GM12878 (cell line): ENCODE data around the gene PIAS1. TPM values are rescaled to one million over a fixed set of nuclear protein-coding genes. Genes with fewer than 3 reads are reported as not detected.
"Not testable (repeated sequence)": the region's sequence is repeated elsewhere in the genome, so short reads cannot be mapped to it uniquely, and the experiment has no call there.

ENCODE experiments used
- ATAC-seq: fragments of 200-7000 bp; cut with Tn5 transposase; 3 replicates; pipeline ENCODE4 v1.9.1; 2020; ENCODE audit warnings: mild to moderate bottlenecking, moderate library complexity
- BruUV-seq: library from RNA; stranded (reverse); fragments of 400-500 nt; replicated peaks from 2 replicates; lab custom pipeline; 2021; lab: Mats Ljungman, UMichigan
- CTCF ChIA-PET: fragments of 300-600 bp; sonication (Branson Sonifier 250); formaldehyde crosslinking; extraction: SDS; loops from one replicate; lab custom pipeline; 2021; ENCODE audit warnings: inconsistent platforms; lab: Yijun Ruan, JAX
- POLR2A ChIA-PET: fragments of 350-600 bp; formaldehyde crosslinking; extraction: SDS; loops from one replicate; lab custom pipeline; 2021; ENCODE audit warnings: inconsistent platforms; lab: Charles Lee
- RAD21 ChIA-PET: fragments of 300-600 bp; sonication (Branson Sonifier 250); formaldehyde crosslinking; loops from one replicate; lab custom pipeline; 2023; ENCODE audit warnings: antibody characterized with exemption; ENCODE audit not compliant: unreplicated experiment; lab: Charles Lee
- SMC1A ChIA-PET: fragments of 300-600 bp; sonication (Branson Sonifier 250); formaldehyde crosslinking; loops from one replicate; lab custom pipeline; 2023; ENCODE audit not compliant: unreplicated experiment, uncharacterized antibody; lab: Charles Lee
- DNase-seq: peaks from one replicate; pipeline ENCODE4 v3.0.0-alpha.2; 2011; ENCODE audit warnings: low read depth, low spot score
- FAIRE-seq: peaks from 3 replicates; lab custom pipeline; 2011; peaks lifted over from hg19 to GRCh38; lab: Jason Lieb, UNC
- H2AFZ ChIP-seq: 2 replicates; pipeline ENCODE4 v1.6.0; 2011; ENCODE audit warnings: low read depth, low read length, control low read depth; ENCODE audit not compliant: control insufficient read depth
- H3K27ac ChIP-seq: 2 replicates; pipeline ENCODE4 v1.5.1; 2011; ENCODE audit warnings: control low read depth; ENCODE audit not compliant: control insufficient read depth, insufficient read depth
- H3K27me3 ChIP-seq, 2 experiments: replicated peaks in 1 of 2; 2 replicates each; pipeline versions ENCODE4 v1.6.0 to v1.6.1; 2011; ENCODE audit warnings: low read length in 1 of 2; ENCODE audit not compliant: control insufficient read depth in 2 of 2, insufficient read depth in 2 of 2
- H3K36me3 ChIP-seq, 2 experiments: 2 replicates each; pipeline ENCODE4 v1.5.1; 2011; ENCODE audit warnings: low read length in 1 of 2; ENCODE audit not compliant: control insufficient read depth in 2 of 2, insufficient read depth in 2 of 2
- H3K4me1 ChIP-seq: 2 replicates; pipeline ENCODE4 v1.6.1; 2011; ENCODE audit warnings: mild to moderate bottlenecking, low read length, moderate library complexity, mixed read lengths; ENCODE audit not compliant: control insufficient read depth, insufficient read depth
- H3K4me2 ChIP-seq: 2 replicates; pipeline ENCODE4 v1.6.0; 2011; ENCODE audit warnings: control low read depth; ENCODE audit not compliant: control insufficient read depth, insufficient read depth
- H3K4me3 ChIP-seq: fragments of 200-600 bp; sonication (generic); 2 replicates; pipeline ENCODE4 v1.5.1; 2016
- H3K79me2 ChIP-seq: 2 replicates; pipeline ENCODE4 v1.6.0; 2011; ENCODE audit warnings: low read length; ENCODE audit not compliant: control insufficient read depth, insufficient read depth
- H3K9ac ChIP-seq: 2 replicates; pipeline ENCODE4 v1.8.0; 2011; ENCODE audit warnings: low read length, control low read depth, mixed read lengths; ENCODE audit not compliant: control insufficient read depth, insufficient read depth
- H3K9me3 ChIP-seq: replicated peaks from 3 replicates; pipeline ENCODE4 v1.5.1; 2011; ENCODE audit warnings: mild to moderate bottlenecking, low read length; ENCODE audit not compliant: control insufficient read depth, insufficient read depth
- H4K20me1 ChIP-seq: 2 replicates; pipeline ENCODE4 v1.6.0; 2011; ENCODE audit not compliant: control insufficient read depth, insufficient read depth
- BHLHE40 ChIP-seq, 2 experiments: fragments of 450-650 bp in 1 of 2; IDR thresholded peaks; 2 replicates each; pipeline ENCODE4 v1.6.1; 2011 to 2017; ENCODE audit warnings: low read depth in 2 of 2, borderline replicate concordance in 1 of 2, improper control_type of control experiment in 1 of 2, low read length in 1 of 2, mild to moderate bottlenecking in 1 of 2
- BRCA1 ChIP-seq: IDR thresholded peaks from 2 replicates; pipeline ENCODE4 v1.6.1; 2011; ENCODE audit warnings: low read depth, low read length, improper control_type of control experiment
- E2F4 ChIP-seq: IDR thresholded peaks from 2 replicates; pipeline ENCODE4 v1.6.1; 2012; ENCODE audit warnings: low read depth, low read length, improper control_type of control experiment
- EGR1 ChIP-seq, 2 experiments: IDR thresholded peaks; 1 replicate in 1 of 2; 2 replicates in 1 of 2; pipeline ENCODE4 v1.6.1; 2011 to 2012; ENCODE audit warnings: low read depth in 2 of 2, low read length in 2 of 2, borderline replicate concordance in 1 of 2, mild to moderate bottlenecking in 1 of 2, moderate library complexity in 1 of 2
- FOS ChIP-seq: IDR thresholded peaks from 3 replicates; pipeline ENCODE4 v1.6.1; 2011; ENCODE audit warnings: borderline replicate concordance; ENCODE audit not compliant: insufficient read length; ENCODE audit errors: extremely low read depth
- GATAD2B ChIP-seq: fragments of 450-650 bp; conservative IDR thresholded peaks from 2 replicates; pipeline ENCODE4 v1.6.1; 2017; ENCODE audit warnings: low read depth, mild to moderate bottlenecking, moderate library complexity
- HDGF ChIP-seq: fragments of 450-650 bp; IDR thresholded peaks from 2 replicates; pipeline ENCODE4 v1.6.1; 2016; ENCODE audit warnings: antibody characterized with exemption
- KDM1A ChIP-seq: fragments of 200-600 bp; sonication (generic); IDR thresholded peaks from 2 replicates; pipeline ENCODE4 v1.6.1; 2016; ENCODE audit warnings: borderline replicate concordance
- RUNX3 ChIP-seq: IDR thresholded peaks from 2 replicates; pipeline ENCODE4 v1.6.1; 2012; ENCODE audit warnings: low read length, inconsistent platforms
- SMAD5 ChIP-seq: IDR thresholded peaks from 2 replicates; pipeline ENCODE4 v1.6.1; 2016; ENCODE audit warnings: antibody characterized with exemption, low read depth
- whole genome bisulfite sequencing: methylation state at CpG from one replicate; pipeline ENCODE4 v1.1.6; 2016; ENCODE audit warnings: low lambda C conversion rate; ENCODE audit not compliant: insufficient replicate concordance, insufficient coverage; ENCODE audit errors: missing lambda C conversion rate; 5-methylcytosine and 5-hydroxymethylcytosine counted together
- in situ Hi-C: fragments of 300-500 bp; cut with MboI; formaldehyde crosslinking; loops from 9 replicates; pipeline ENCODE4 v1.14.3; 2018; ENCODE audit warnings: mixed read lengths
- intact Hi-C: fragments of 100-400 bp; cut with micrococcal nuclease; formaldehyde crosslinking; loops from one replicate; pipeline ENCODE4 v1.14.2; 2022; ENCODE audit not compliant: unreplicated experiment
- polyA plus RNA-seq, 11 experiments: library from polyadenylated mRNA; depleted of rRNA in 4 of 11; unstranded in 6 of 11; stranded (reverse) in 5 of 11; fragments of >200 nt; fragmentation: Nextera tagmentation in 4 of 11; fragmentation: Illumina TruSeq in 1 of 11; extraction: Ambion mirVana in 4 of 11; extraction: Trizol in 1 of 11; gene quantifications; 1 replicate in 1 of 11; 2 replicates in 10 of 11; pipeline versions ENCODE4 v1.2.1 to v1.2.3, GENCODE V29; 2011 to 2016; ENCODE audit warnings: inconsistent platforms in 2 of 11, missing spikeins in 2 of 11, low read depth in 1 of 11
- total RNA-seq, 4 experiments: library from RNA; depleted of rRNA in 3 of 4; stranded (reverse); fragments of >200 nt in 3 of 4; fragmentation: Illumina TruSeq in 1 of 4; extraction: Trizol in 1 of 4; gene quantifications; 2 replicates each; pipeline versions ENCODE4 v1.2.1 to v1.2.3, GENCODE V29; 2013 to 2021

Gene PIAS1
- total and polyA plus RNA-seq, 10 of the 15 experiments (the other 5 are each of a cell fraction or from before 2014, with no cell fraction given) = 20.2 to 96.3 (median 37.0) TPM

GRCh38 chr15:68224546-68225250 is 170.6 kb downstream of the PIAS1 start (continued):
- TF ChIP-seq FOS = no peak
- no peak for TF ChIP-seq KDM1A
- no peak for TF ChIP-seq GATAD2B
- no peak for TF ChIP-seq E2F4
- TF ChIP-seq HDGF = no peak
- peak; percentile 92 for TF ChIP-seq RUNX3
- TF ChIP-seq BHLHE40 (IDR thresholded peaks at IDR 0.05; ENCODE audit: borderline replicate concordance in 1 of 2, low read depth in 2 of 2, low read length in 1 of 2) = no peak
- TF ChIP-seq EGR1 (IDR thresholded peaks at IDR 0.05; ENCODE audit: borderline replicate concordance in 1 of 2, low read depth in 2 of 2, low read length in 2 of 2) = no peak
- no peak for TF ChIP-seq BRCA1
- no peak for TF ChIP-seq SMAD5
- TF ChIP-seq, all 136 proteins: peak for 15

GRCh38 chr15:68225442-68225841 is 171.3 kb downstream of the PIAS1 start:
- H3K9me3 ChIP-seq, BruUV-seq, H4K20me1 ChIP-seq, H3K36me3 ChIP-seq, ATAC-seq, DNase-seq, H2AFZ ChIP-seq, FAIRE-seq, in situ Hi-C loops, RAD21 ChIA-PET, H3K27me3 ChIP-seq, POLR2A ChIA-PET, H3K9ac ChIP-seq: not testable (repeated sequence)
- peak overlapping the region; percentile 33; the same call in 1 of the 2 replicates for H3K4me3 ChIP-seq
- H3K27ac ChIP-seq = peak overlapping the region; percentile 53
- H3K4me1 ChIP-seq = peaks cover 38% of the 10 kb centered on the region
- ChIA-PET SMC1A (interaction anchor here (0.6 to 1.1 kb wide), 4 partner anchors 10 to 388 kb away, joined by 3 read pairs; no protein-coding TSS in a partner anchor), CTCF (interaction anchor here (0.7 kb wide), 2 partner anchors 81 to 218 kb away, joined by 3 to 4 read pairs; no protein-coding TSS in a partner anchor)
- H3K4me2 ChIP-seq = peak overlapping the region; percentile 61
- 100% methylated on average over 4 of the region's 4 CpGs for WGBS
- intact Hi-C loops = loop anchor here (5.0 kb wide), 1 partner anchor 363 kb away; no protein-coding TSS in a partner anchor
- peaks cover 64% of the 10 kb centered on the region for H3K79me2 ChIP-seq
